SK-N-MC (cell line): ENCODE results near the gene RLN2.

Source experiments
- EZH2 ChIP-seq: fragments of 200-600 bp; sonication (generic); IDR thresholded peaks from one replicate; pipeline ENCODE4 v1.6.1; 2017; ENCODE audit warnings: antibody characterized with exemption
- POLR2AphosphoS5 ChIP-seq: IDR thresholded peaks from 2 replicates; pipeline ENCODE4 v1.6.1; 2012; ENCODE audit warnings: mild to moderate bottlenecking, low read depth, low read length, borderline replicate concordance

GRCh38 chr9:5352637-5353248, 48.2 kb upstream of the RLN2 start:
- no peak for TF ChIP-seq POLR2AphosphoS5
- TF ChIP-seq EZH2, result no peak
